ENCODE results near the gene PIK3R4.

- TF ChIP-seq CTCF (conservative IDR thresholded peaks at IDR 0.05 in 1 of 2, IDR thresholded peaks at IDR 0.05 in 1 of 2; ENCODE audit: extremely low read depth in 1 of 2, insufficient read depth in 1 of 2, low read depth in 1 of 2, low read length in 2 of 2), result no peak
- TF ChIP-seq EZH2 (IDR thresholded peaks at IDR 0.05; ENCODE audit: borderline replicate concordance, low read length), result no peak
Measured at GRCh38 chr3:130656627-130657026, 90.0 kb downstream of the PIK3R4 start.

Data from mammary epithelial cell (primary cell).